Brain pericyte (primary cell): ENCODE results near the gene DNAH17.

Experiments
- DNase-seq: peaks from one replicate; pipeline ENCODE4 v3.0.0-alpha.2; 2012; ENCODE audit warnings: low read depth, low spot score

DNAH17 gene

GRCh38 chr17:78454346-78454745 lies 122.8 kb downstream of the DNAH17 start:
- no peak for DNase-seq

- DNase-seq = no peak
Measured at GRCh38 chr17:78451753-78452152, 125.4 kb downstream of the DNAH17 start.

GRCh38 chr17:78450696-78451345 lies 126.4 kb downstream of the DNAH17 start:
- DNase-seq = no peak

- no peak for DNase-seq
Measured at GRCh38 chr17:78449983-78450595, 127.1 kb downstream of the DNAH17 start.

GRCh38 chr17:78448356-78448993 lies 128.7 kb downstream of the DNAH17 start:
- no peak for DNase-seq

- no peak for DNase-seq
Measured at GRCh38 chr17:78446833-78447232, 130.4 kb downstream of the DNAH17 start.

GRCh38 chr17:78444392-78444791 lies 132.8 kb downstream of the DNAH17 start:
- DNase-seq = no peak

GRCh38 chr17:78442648-78443218 lies 134.5 kb downstream of the DNAH17 start:
- peak; percentile 18 for DNase-seq

- no peak for DNase-seq
Measured at GRCh38 chr17:78441271-78441971, 135.8 kb downstream of the DNAH17 start.

- DNase-seq = no peak
Measured at GRCh38 chr17:78438694-78439325, 138.4 kb downstream of the DNAH17 start.

GRCh38 chr17:78438271-78438691 lies 138.9 kb downstream of the DNAH17 start:
- no peak for DNase-seq

- DNase-seq = no peak
Measured at GRCh38 chr17:78437508-78438169, 139.6 kb downstream of the DNAH17 start.

- no peak for DNase-seq
Measured at GRCh38 chr17:78435330-78436005, 141.7 kb downstream of the DNAH17 start.

GRCh38 chr17:78434455-78435329 lies 142.5 kb downstream of the DNAH17 start:
- DNase-seq = no peak

- no peak for DNase-seq
Measured at GRCh38 chr17:78433780-78434335, 143.3 kb downstream of the DNAH17 start.

- no peak for DNase-seq
Measured at GRCh38 chr17:78433013-78433727, 144.0 kb downstream of the DNAH17 start.

GRCh38 chr17:78432226-78433012 lies 144.8 kb downstream of the DNAH17 start:
- no peak for DNase-seq

GRCh38 chr17:78431692-78431958 lies 145.6 kb downstream of the DNAH17 start:
- no peak for DNase-seq
